HUES48 (cell line): ENCODE data around the gene ANK3.

Source experiments
- H3K27ac ChIP-seq: one replicate; pipeline ENCODE4 v1.7.0; 2013; ENCODE audit warnings: low read depth, low read length, inconsistent platforms
- H3K27me3 ChIP-seq: 2 replicates; pipeline ENCODE4 v1.6.1; 2013; ENCODE audit warnings: mild to moderate bottlenecking, low read length; ENCODE audit not compliant: control insufficient read depth, insufficient read depth
- H3K36me3 ChIP-seq: 2 replicates; pipeline ENCODE4 v1.6.1; 2013; ENCODE audit warnings: low read length; ENCODE audit not compliant: control insufficient read depth, insufficient read depth
- H3K4me1 ChIP-seq: 2 replicates; pipeline ENCODE4 v1.6.1; 2013; ENCODE audit warnings: mild to moderate bottlenecking, low read length; ENCODE audit not compliant: control insufficient read depth, insufficient read depth
- H3K4me3 ChIP-seq: 2 replicates; pipeline ENCODE4 v1.5.1; 2013; ENCODE audit warnings: mild to moderate bottlenecking, low read depth, low read length
- H3K9ac ChIP-seq: 2 replicates; pipeline ENCODE4 v1.6.1; 2013; ENCODE audit warnings: mild to moderate bottlenecking, low read depth, low read length, moderate library complexity
- H3K9me3 ChIP-seq: 2 replicates; pipeline ENCODE4 v1.6.1; 2013; ENCODE audit warnings: low read length; ENCODE audit not compliant: control insufficient read depth, insufficient read depth

The ANK3 gene

DNA sequence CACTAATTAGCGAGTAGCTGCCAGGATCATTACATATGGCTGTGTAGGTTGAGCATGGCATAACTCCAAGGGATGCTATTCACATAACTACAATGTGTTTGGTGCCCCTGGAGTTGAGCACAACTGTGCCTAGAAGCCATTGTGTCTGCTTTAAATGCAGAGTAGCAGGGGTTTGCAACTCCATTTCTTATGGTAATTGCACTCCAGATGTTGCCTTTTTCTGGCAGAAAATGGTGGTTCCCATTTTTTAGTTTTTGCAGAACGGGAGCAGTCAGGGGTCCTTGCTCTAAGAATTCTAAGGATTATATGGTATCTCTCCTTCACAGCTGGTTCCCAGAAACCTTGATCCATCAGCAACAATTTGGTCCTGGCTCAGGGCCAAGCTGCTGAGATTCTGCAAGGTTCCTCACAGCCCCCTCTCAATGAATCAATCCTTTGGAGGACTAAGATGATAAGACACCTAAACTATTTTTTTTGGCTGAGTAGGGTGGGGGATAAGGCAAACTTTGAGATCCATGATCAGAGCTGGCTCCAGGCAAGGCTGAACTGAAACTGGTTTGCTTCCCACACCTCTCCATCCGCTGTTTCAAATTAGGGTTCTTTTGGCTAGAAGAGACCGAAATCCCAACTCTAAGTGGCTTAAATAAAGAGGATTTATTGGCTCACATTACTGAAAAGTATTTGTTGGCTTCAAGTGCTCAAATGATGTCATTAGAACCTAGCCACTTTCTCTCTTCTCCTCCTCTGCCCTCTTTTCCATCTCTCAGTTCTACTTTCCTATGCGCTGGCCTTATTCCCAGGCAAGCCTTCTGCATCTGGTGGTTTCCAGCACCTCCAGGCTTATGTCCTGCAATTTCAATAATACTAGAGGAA, 385.8 kb downstream of the ANK3 start:
- Histone ChIP-seq H3K27ac (peak overlapping the region; percentile 85), H3K4me3 (peak overlapping the region; percentile 3; the same call in 1 of the 2 replicates), H3K36me3 (no peaks in the 10 kb centered on the region), H3K27me3 (no peaks in the 10 kb centered on the region), H3K9ac (no peak overlapping the region), H3K4me1 (peaks cover 35% of the 10 kb centered on the region), H3K9me3 (no peaks in the 10 kb centered on the region)

- no peak overlapping the region for H3K4me3 ChIP-seq
- peaks cover 28% of the 10 kb centered on the region for H3K4me1 ChIP-seq
- no peak overlapping the region for H3K9ac ChIP-seq
- H3K36me3 ChIP-seq, result no peaks in the 10 kb centered on the region
- H3K27ac ChIP-seq, result no peak overlapping the region
- no peaks in the 10 kb centered on the region for H3K9me3 ChIP-seq
- H3K27me3 ChIP-seq, result no peaks in the 10 kb centered on the region
Measured at GRCh38 chr10:60000747-60001146, 388.9 kb downstream of the ANK3 start.

GRCh38 chr10:59997827-59998525, 391.7 kb downstream of the ANK3 start:
- H3K27ac ChIP-seq, result no peak overlapping the region
- H3K36me3 ChIP-seq, result no peaks in the 10 kb centered on the region
- H3K27me3 ChIP-seq, result no peaks in the 10 kb centered on the region
- H3K4me3 ChIP-seq, result no peak overlapping the region
- H3K4me1 ChIP-seq, result peaks cover 10% of the 10 kb centered on the region
- H3K9ac ChIP-seq, result no peak overlapping the region
- no peaks in the 10 kb centered on the region for H3K9me3 ChIP-seq

- H3K4me3 ChIP-seq, result no peak overlapping the region
- no peaks in the 10 kb centered on the region for H3K27me3 ChIP-seq
- no peaks in the 10 kb centered on the region for H3K9me3 ChIP-seq
- H3K36me3 ChIP-seq, result no peaks in the 10 kb centered on the region
- H3K4me1 ChIP-seq, result peaks cover 15% of the 10 kb centered on the region
- H3K9ac ChIP-seq, result no peak overlapping the region
- no peak overlapping the region for H3K27ac ChIP-seq
Measured at GRCh38 chr10:59995862-59996261, 393.8 kb downstream of the ANK3 start.

- Histone ChIP-seq H3K9ac (no peak overlapping the region), H3K4me1 (peaks cover 17% of the 10 kb centered on the region), H3K27me3 (no peaks in the 10 kb centered on the region), H3K4me3 (no peak overlapping the region), H3K27ac (no peak overlapping the region), H3K36me3 (no peaks in the 10 kb centered on the region), H3K9me3 (no peaks in the 10 kb centered on the region)
Measured at GRCh38 chr10:59993931-59994330, 395.7 kb downstream of the ANK3 start.

GRCh38 chr10:59991661-59992060, 398.0 kb downstream of the ANK3 start:
- H3K9me3 ChIP-seq, result no peaks in the 10 kb centered on the region
- no peak overlapping the region for H3K9ac ChIP-seq
- peaks cover 17% of the 10 kb centered on the region for H3K4me1 ChIP-seq
- H3K4me3 ChIP-seq, result no peak overlapping the region
- H3K27me3 ChIP-seq, result no peaks in the 10 kb centered on the region
- H3K27ac ChIP-seq, result no peak overlapping the region
- no peaks in the 10 kb centered on the region for H3K36me3 ChIP-seq

DNA sequence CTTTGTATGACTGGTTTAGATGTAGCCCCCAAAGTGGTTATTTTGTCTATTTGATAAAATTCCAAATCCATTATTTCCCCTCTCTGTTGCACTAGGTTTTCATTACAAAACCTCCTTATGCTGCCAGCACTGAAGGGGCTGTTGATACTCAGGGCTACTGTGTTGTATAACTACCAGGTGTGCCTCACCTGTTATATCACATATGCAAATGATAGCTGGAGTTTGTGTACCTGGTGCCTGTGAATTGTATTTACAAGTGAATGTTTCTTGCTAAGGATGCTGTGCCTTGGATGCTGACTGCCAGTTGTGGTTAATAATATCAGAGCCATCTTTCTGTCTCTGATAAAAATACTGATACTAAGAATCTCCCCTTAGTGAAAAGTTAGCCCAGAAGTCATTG, 398.6 kb downstream of the ANK3 start:
- Histone ChIP-seq H3K27ac (no peak overlapping the region), H3K4me3 (no peak overlapping the region), H3K36me3 (no peaks in the 10 kb centered on the region), H3K27me3 (no peaks in the 10 kb centered on the region), H3K4me1 (peaks cover 17% of the 10 kb centered on the region), H3K9me3 (no peaks in the 10 kb centered on the region), H3K9ac (no peak overlapping the region)

GRCh38 chr10:59985639-59986038, 404.0 kb downstream of the ANK3 start:
- H3K9ac ChIP-seq, result no peak overlapping the region

DNA sequence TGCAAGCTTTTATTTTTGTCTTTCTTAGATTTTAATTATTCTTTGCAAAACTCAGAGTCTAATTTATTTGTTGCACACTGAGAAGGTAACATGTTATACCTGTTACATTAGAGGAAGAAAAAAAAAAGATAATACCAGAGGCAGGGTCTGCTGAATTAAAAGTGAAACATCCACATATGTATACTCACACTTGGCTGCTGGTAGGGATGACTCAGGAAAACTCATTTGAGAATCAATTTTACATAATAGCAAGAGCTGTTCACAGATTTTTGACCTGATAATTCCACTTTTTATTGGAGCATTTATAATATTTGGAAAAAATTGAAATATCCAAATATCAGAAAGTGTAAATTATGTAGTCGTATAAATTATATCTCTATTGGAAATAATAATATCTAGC, 405.3 kb downstream of the ANK3 start:
- no peaks in the 10 kb centered on the region for H3K27me3 ChIP-seq
- no peaks in the 10 kb centered on the region for H3K36me3 ChIP-seq
- H3K27ac ChIP-seq, result no peak overlapping the region
- no peak overlapping the region for H3K9ac ChIP-seq
- peaks cover 6% of the 10 kb centered on the region; the same call in 1 of the 2 replicates for H3K4me1 ChIP-seq
- no peaks in the 10 kb centered on the region for H3K9me3 ChIP-seq
- H3K4me3 ChIP-seq, result no peak overlapping the region

More at GRCh38 chr10:59985639-59986038, 404.0 kb downstream of the ANK3 start:
- Histone ChIP-seq H3K27ac (no peak overlapping the region), H3K9me3 (no peaks in the 10 kb centered on the region), H3K36me3 (no peaks in the 10 kb centered on the region), H3K4me3 (no peak overlapping the region), H3K4me1 (peaks cover 6% of the 10 kb centered on the region), H3K27me3 (no peaks in the 10 kb centered on the region)

GRCh38 chr10:59980356-59980755, 409.3 kb downstream of the ANK3 start:
- Histone ChIP-seq H3K9ac (no peak overlapping the region), H3K4me3 (no peak overlapping the region), H3K9me3 (peaks cover 20% of the 10 kb centered on the region), H3K36me3 (no peaks in the 10 kb centered on the region), H3K4me1 (peaks cover 6% of the 10 kb centered on the region; the same call in 1 of the 2 replicates), H3K27me3 (no peaks in the 10 kb centered on the region), H3K27ac (no peak overlapping the region)

DNA sequence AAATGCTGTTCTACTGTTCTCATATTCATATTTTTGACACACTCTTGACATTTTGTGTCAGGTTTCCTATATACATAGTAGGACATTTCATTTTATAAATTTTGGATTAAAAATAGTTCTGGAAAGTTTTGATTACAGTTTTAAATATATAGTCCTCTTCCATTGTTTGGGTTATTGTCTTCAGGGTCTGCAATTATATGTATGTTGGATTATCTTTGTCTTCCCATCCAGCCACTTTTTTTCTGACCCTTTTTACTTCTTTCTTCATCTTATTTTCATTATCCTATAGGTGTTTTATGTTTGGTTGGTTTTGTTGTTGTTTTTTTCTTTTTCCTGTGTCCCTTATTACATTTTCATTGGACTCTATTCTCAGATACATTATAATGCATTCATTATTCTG, 412.2 kb downstream of the ANK3 start:
- Histone ChIP-seq H3K9ac (no peak overlapping the region), H3K4me3 (no peak overlapping the region), H3K36me3 (no peaks in the 10 kb centered on the region), H3K27ac (no peak overlapping the region), H3K27me3 (no peaks in the 10 kb centered on the region), H3K9me3 (peaks cover 20% of the 10 kb centered on the region), H3K4me1 (peaks cover 6% of the 10 kb centered on the region; the same call in 1 of the 2 replicates)
